Naive thymus-derived CD8-positive, alpha-beta T cell (primary cell): ENCODE data around the gene SHISA8. TPM values are rescaled to one million over a fixed set of nuclear protein-coding genes. Genes with fewer than 3 reads are reported as not detected.

Source experiments
- ATAC-seq, 2 donors: fragments of 150-1000 bp; cut with Tn5 transposase in 1 of 2; sonication (Bioruptor Pico), chemical (Tn5 transposase) in 1 of 2; 1 replicate in 1 of 2; 2 replicates in 1 of 2; pipeline ENCODE4 v1.10.0; 2021; ENCODE audit warnings: mild to moderate bottlenecking in 2 of 2, moderate library complexity in 2 of 2
- POLR2A ChIA-PET: fragments of 350-600 bp; sonication (Branson Sonifier 250); formaldehyde crosslinking; loops from one replicate; lab custom pipeline; 2021; ENCODE audit warnings: antibody characterized with exemption; lab: Charles Lee
- DNase-seq, 10 donors: peaks; one replicate each; pipeline versions ENCODE4 v3.0.0 to v3.0.0-alpha.2; 2020 to 2022
- H3K27ac Mint-ChIP-seq, 10 donors: one replicate each; pipeline ENCODE4 v1.8.0; 2020 to 2022; ENCODE audit warnings: mild to moderate bottlenecking in 10 of 10, mixed read lengths in 10 of 10, moderate library complexity in 4 of 10, inconsistent platforms in 1 of 10
- H3K27me3 Mint-ChIP-seq, 5 donors: one replicate each; pipeline ENCODE4 v1.8.0; 2021 to 2022; ENCODE audit warnings: mixed read lengths in 5 of 5
- H3K36me3 Mint-ChIP-seq, 3 donors: one replicate each; pipeline ENCODE4 v1.8.0; 2020 to 2022; ENCODE audit warnings: mixed read lengths in 3 of 3, mild to moderate bottlenecking in 2 of 3, inconsistent platforms in 1 of 3
- H3K4me1 Mint-ChIP-seq, 4 donors: one replicate each; pipeline ENCODE4 v1.8.0; 2021 to 2022; ENCODE audit warnings: mixed read lengths in 4 of 4
- H3K4me3 Mint-ChIP-seq, 10 donors: one replicate each; pipeline ENCODE4 v1.8.0; 2020 to 2022; ENCODE audit warnings: mild to moderate bottlenecking in 10 of 10, mixed read lengths in 10 of 10, moderate library complexity in 6 of 10, inconsistent platforms in 1 of 10
- H3K9me3 Mint-ChIP-seq, 9 donors: one replicate each; pipeline ENCODE4 v1.8.0; 2020 to 2022; ENCODE audit warnings: mixed read lengths in 9 of 9, mild to moderate bottlenecking in 3 of 9, inconsistent platforms in 1 of 9, moderate library complexity in 1 of 9
- polyA plus RNA-seq, 3 donors: library from polyadenylated mRNA; unstranded; fragments of 300-500 nt; fragmentation: Illumina TruSeq; gene quantifications; one replicate each; pipeline ENCODE4 v1.2.3, GENCODE V29; 2021
- total RNA-seq, 8 experiments: library from RNA in 2 of 8; stranded (reverse) in 2 of 8; gene quantifications; one replicate each; pipeline ENCODE4 v1.2.3 and lab custom pipeline; 2021 to 2026

SHISA8 gene
- total and polyA plus RNA-seq, 5 experiments from 2014 or later, result 0.44 TPM; not detected in 4

GRCh38 chr22:41911001-41911611, 3.8 kb downstream of the SHISA8 start:
- DNase-seq (peak in 1 of 10 donors; percentile 27), ATAC-seq (peak; percentile 24 to 38)
- Mint-ChIP-seq H3K4me1 (peaks cover 9 to 42% (median 37%) of the 10 kb centered on the region in 4 donors), H3K27ac (peak overlapping the region in 2 of 10 donors; percentile 25 to 61), H3K27me3 (peaks cover 18 to 36% (median 27%) of the 10 kb centered on the region in 5 donors), H3K4me3 (peak overlapping the region; percentile 55 to 79 (median 72)), H3K36me3 (peaks cover 0 to 6% (median 0%) of the 10 kb centered on the region in 3 donors), H3K9me3 (no peaks in the 10 kb centered on the region)
- POLR2A ChIA-PET, result interaction anchor here (0.5 to 2.8 kb wide), 5 partner anchors 9 to 58 kb away, joined by 3 to 11 read pairs (median 3); partner anchors contain the start of gene TNFRSF13C

- POLR2A ChIA-PET, result interaction anchor here (1.0 to 2.8 kb wide), 3 partner anchors 9 to 36 kb away, joined by 3 to 11 read pairs (median 5); partner anchors contain the start of gene TNFRSF13C
- Mint-ChIP-seq H3K36me3 (peaks cover 0 to 6% (median 0%) of the 10 kb centered on the region in 3 donors), H3K27ac (no peak overlapping the region)
Observed at GRCh38 chr22:41910050-41911000, 4.5 kb downstream of the SHISA8 start.

GRCh38 chr22:41909310-41910049, 5.4 kb downstream of the SHISA8 start:
- POLR2A ChIA-PET, result interaction anchor here (2.8 kb wide), 1 partner anchor 17 kb away, joined by 11 read pairs; the partner anchor contains the start of gene TNFRSF13C
- ATAC-seq (no peak), DNase-seq (no peak)
- H3K27ac Mint-ChIP-seq, result peak overlapping the region in 2 of 10 donors; percentile 25 to 77
- H3K9me3 Mint-ChIP-seq, result no peaks in the 10 kb centered on the region
- peak overlapping the region in 9 of 10 donors; percentile 28 to 82 (median 64) for H3K4me3 Mint-ChIP-seq
- peaks cover 0 to 6% (median 0%) of the 10 kb centered on the region in 3 donors for H3K36me3 Mint-ChIP-seq
- peaks cover 16 to 32% (median 23%) of the 10 kb centered on the region in 5 donors for H3K27me3 Mint-ChIP-seq
- H3K4me1 Mint-ChIP-seq, result peaks cover 12 to 34% (median 33%) of the 10 kb centered on the region in 4 donors

More at GRCh38 chr22:41910050-41911000, 4.5 kb downstream of the SHISA8 start:
- peaks cover 12 to 34% (median 34%) of the 10 kb centered on the region in 4 donors for H3K4me1 Mint-ChIP-seq
- DNase-seq (peak in 6 of 10 donors; percentile 14 to 44 (median 34)), ATAC-seq (peak; percentile 50 to 56)
- peak overlapping the region in 9 of 10 donors; percentile 50 to 81 (median 70) for H3K4me3 Mint-ChIP-seq
- H3K9me3 Mint-ChIP-seq, result no peaks in the 10 kb centered on the region
- H3K27me3 Mint-ChIP-seq, result peaks cover 16 to 32% (median 23%) of the 10 kb centered on the region in 5 donors

- Mint-ChIP-seq H3K4me1 (peaks cover 12 to 34% (median 33%) of the 10 kb centered on the region in 4 donors), H3K9me3 (no peaks in the 10 kb centered on the region), H3K36me3 (peaks cover 0 to 9% (median 0%) of the 10 kb centered on the region in 3 donors), H3K27me3 (peaks cover 16 to 32% (median 23%) of the 10 kb centered on the region in 5 donors), H3K4me3 (peak overlapping the region; percentile 45 to 80 (median 65)), H3K27ac (peak overlapping the region in 7 of 10 donors; percentile 19 to 77 (median 44))
- POLR2A ChIA-PET, result interaction anchor here (1.0 kb wide), 2 partner anchors 17 to 46 kb away, joined by 3 read pairs; no protein-coding TSS in a partner anchor
- peak; percentile 11 to 55 for ATAC-seq
- DNase-seq, result peak in 1 of 10 donors; percentile 22
Observed at GRCh38 chr22:41908411-41909309, 6.2 kb downstream of the SHISA8 start.

- peak overlapping the region in 3 of 10 donors; percentile 22 to 68 (median 48) for H3K27ac Mint-ChIP-seq
- ATAC-seq (no peak), DNase-seq (no peak)
- peak overlapping the region in 4 of 10 donors; percentile 44 to 78 (median 66) for H3K4me3 Mint-ChIP-seq
- POLR2A ChIA-PET, result interaction anchor here (0.9 to 1.0 kb wide), 3 partner anchors 18 to 211 kb away, joined by 3 to 4 read pairs (median 3); no protein-coding TSS in a partner anchor
- peaks cover 9 to 24% (median 16%) of the 10 kb centered on the region in 5 donors for H3K27me3 Mint-ChIP-seq
- no peaks in the 10 kb centered on the region for H3K9me3 Mint-ChIP-seq
- H3K4me1 Mint-ChIP-seq, result peaks cover 12 to 30% (median 27%) of the 10 kb centered on the region in 4 donors
- peaks cover 0 to 9% (median 0%) of the 10 kb centered on the region in 3 donors for H3K36me3 Mint-ChIP-seq
Observed at GRCh38 chr22:41907436-41908401, 7.2 kb downstream of the SHISA8 start.

GRCh38 chr22:41906822-41907221, 8.1 kb downstream of the SHISA8 start:
- peak overlapping the region in 2 of 10 donors; percentile 21 for H3K27ac Mint-ChIP-seq
- POLR2A ChIA-PET, result interaction anchor here (0.7 kb wide), 1 partner anchor 106 kb away, joined by 3 read pairs; the partner anchor contains the start of gene CCDC134

GRCh38 chr22:41905411-41906202, 9.3 kb downstream of the SHISA8 start:
- peaks cover 0 to 9% (median 2%) of the 10 kb centered on the region in 5 donors for H3K27me3 Mint-ChIP-seq
- H3K4me3 Mint-ChIP-seq, result no peak overlapping the region
- ATAC-seq, result no peak
- H3K36me3 Mint-ChIP-seq, result peaks cover 0 to 9% (median 0%) of the 10 kb centered on the region in 3 donors
- H3K4me1 Mint-ChIP-seq, result peaks cover 7 to 22% (median 18%) of the 10 kb centered on the region in 4 donors
- DNase-seq, result no peak
- no peaks in the 10 kb centered on the region for H3K9me3 Mint-ChIP-seq
- peak overlapping the region in 1 of 10 donors; percentile 89 for H3K27ac Mint-ChIP-seq
- POLR2A ChIA-PET, result no interaction called here

More at GRCh38 chr22:41906822-41907221, 8.1 kb downstream of the SHISA8 start:
- peaks cover 0 to 9% (median 0%) of the 10 kb centered on the region in 3 donors for H3K36me3 Mint-ChIP-seq
- no peak for ATAC-seq
- H3K27me3 Mint-ChIP-seq, result peaks cover 5 to 15% (median 8%) of the 10 kb centered on the region in 5 donors
- DNase-seq, result no peak
- H3K4me1 Mint-ChIP-seq, result peaks cover 12 to 28% (median 25%) of the 10 kb centered on the region in 4 donors
- no peak overlapping the region for H3K4me3 Mint-ChIP-seq
- H3K9me3 Mint-ChIP-seq, result no peaks in the 10 kb centered on the region

- H3K4me3 Mint-ChIP-seq, result no peak overlapping the region
- no peak for ATAC-seq
- DNase-seq, result no peak
- no peaks in the 10 kb centered on the region for H3K9me3 Mint-ChIP-seq
- peaks cover 0 to 7% (median 2%) of the 10 kb centered on the region in 5 donors for H3K27me3 Mint-ChIP-seq
- H3K27ac Mint-ChIP-seq, result no peak overlapping the region
- H3K36me3 Mint-ChIP-seq, result peaks cover 0 to 15% (median 0%) of the 10 kb centered on the region in 3 donors
- POLR2A ChIA-PET, result no interaction called here
- peaks cover 7 to 22% (median 18%) of the 10 kb centered on the region in 4 donors for H3K4me1 Mint-ChIP-seq
Observed at GRCh38 chr22:41904450-41905410, 10.1 kb downstream of the SHISA8 start.
